NCI-H146 (cell line): Measurements from ENCODE around the gene ACAD11.

Experiments
- DNase-seq: peaks from one replicate; lab custom pipeline; 2025; lab: John Stamatoyannopoulos, UW

ACAD11 gene

DNA sequence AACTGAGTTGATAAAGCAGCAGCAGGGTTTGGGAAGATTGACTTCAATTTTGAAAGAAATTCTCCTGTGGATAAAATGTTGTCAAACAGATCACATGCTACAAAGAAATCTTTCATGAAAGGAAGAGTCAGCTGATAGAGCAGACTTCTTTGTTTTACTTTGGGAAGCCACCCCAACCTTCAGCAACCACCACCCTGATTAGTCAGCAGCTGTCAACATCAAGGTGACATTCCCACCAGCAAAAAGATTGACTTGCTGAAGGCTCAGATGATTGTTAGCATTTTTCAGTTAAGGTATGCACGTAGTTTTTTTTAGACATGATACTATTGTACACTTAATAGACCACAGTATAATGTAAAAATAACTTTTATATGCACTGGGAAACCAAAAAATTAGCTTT lies 150.1 kb downstream of the ACAD11 start:
- DNase-seq = no peak

DNA sequence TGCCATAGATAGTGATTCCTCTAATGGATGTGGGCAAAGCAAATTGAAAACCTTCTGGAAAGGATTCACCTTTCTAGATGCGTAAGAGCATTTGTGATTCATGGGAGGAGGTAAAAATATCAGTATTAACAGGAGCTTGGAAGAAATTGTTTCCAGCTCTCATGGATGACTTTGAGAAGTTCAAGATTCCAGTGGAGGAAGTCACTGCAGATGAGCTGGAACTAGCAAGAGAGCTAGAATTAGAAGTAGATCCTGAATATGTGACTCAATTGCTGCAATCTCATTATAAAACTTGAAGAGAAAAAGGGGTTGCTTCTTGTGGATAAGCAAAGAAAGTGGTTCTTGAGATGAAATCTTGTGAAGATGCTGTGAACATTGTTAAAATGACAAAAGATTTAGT lies 150.5 kb downstream of the ACAD11 start:
- DNase-seq = no peak
